C1 segment of cervical spinal cord (tissue), 14 donors: ENCODE measurements around the gene CHST8.
"Not testable (repeated sequence)": the region's sequence is repeated elsewhere in the genome, so short reads cannot be mapped to it uniquely, and the experiment has no call there.

ENCODE experiments used
- DNase-seq, 14 donors: peaks; one replicate each; lab custom pipeline; 2025; lab: John Stamatoyannopoulos, UW

Gene CHST8

GRCh38 chr19:33689138-33689746 is 67.5 kb downstream of the CHST8 start:
- DNase-seq, result no peak

GRCh38 chr19:33689868-33690267 is 68.1 kb downstream of the CHST8 start:
- no peak for DNase-seq

GRCh38 chr19:33690378-33691029 is 68.8 kb downstream of the CHST8 start:
- DNase-seq, result no peak

- DNase-seq, result no peak
Observed at GRCh38 chr19:33691030-33691427, 69.3 kb downstream of the CHST8 start.

- no peak for DNase-seq
Observed at GRCh38 chr19:33691736-33692135, 70.0 kb downstream of the CHST8 start.

- DNase-seq, result no peak
Observed at GRCh38 chr19:33693678-33694077, 71.9 kb downstream of the CHST8 start.

GRCh38 chr19:33695547-33695946 is 73.8 kb downstream of the CHST8 start:
- DNase-seq, result not testable (repeated sequence)

GRCh38 chr19:33697766-33698165 is 76.0 kb downstream of the CHST8 start:
- no peak for DNase-seq

GRCh38 chr19:33698576-33699435 is 77.1 kb downstream of the CHST8 start:
- no peak for DNase-seq

- DNase-seq, result no peak
Observed at GRCh38 chr19:33699754-33700407, 78.1 kb downstream of the CHST8 start.

- DNase-seq, result no peak
Observed at GRCh38 chr19:33700408-33701013, 78.8 kb downstream of the CHST8 start.

GRCh38 chr19:33701565-33701964 is 79.8 kb downstream of the CHST8 start:
- DNase-seq, result no peak

- no peak for DNase-seq
Observed at GRCh38 chr19:33702606-33703437, 81.1 kb downstream of the CHST8 start.

- no peak for DNase-seq
Observed at GRCh38 chr19:33703438-33703750, 81.6 kb downstream of the CHST8 start.

- DNase-seq, result no peak
Observed at GRCh38 chr19:33703821-33704220, 82.1 kb downstream of the CHST8 start.

GRCh38 chr19:33704271-33704670 is 82.5 kb downstream of the CHST8 start:
- DNase-seq, result no peak

- no peak for DNase-seq
Observed at GRCh38 chr19:33705090-33705847, 83.5 kb downstream of the CHST8 start.

GRCh38 chr19:33705860-33706259 is 84.1 kb downstream of the CHST8 start:
- DNase-seq, result no peak

GRCh38 chr19:33706631-33707030 is 84.9 kb downstream of the CHST8 start:
- no peak for DNase-seq

GRCh38 chr19:33712268-33712667 is 90.5 kb downstream of the CHST8 start:
- peak in 1 of 14 donors; percentile 82 for DNase-seq
